Kidney (tissue), 14 donors: ENCODE results near the gene MAG. TPM values are rescaled to one million over a fixed set of nuclear protein-coding genes. Genes with fewer than 3 reads are reported as not detected.

Experiments
- DNase-seq, 5 donors: peaks; one replicate each; pipeline ENCODE4 v3.0.0-alpha.2; 2013 to 2020
- FAIRE-seq: peaks from 2 replicates; lab custom pipeline; 2012; peaks lifted over from hg19 to GRCh38; lab: Jason Lieb, UNC
- H3K27ac ChIP-seq, 2 donors: one replicate each; pipeline ENCODE4 v1.7.0; 2013; ENCODE audit warnings: low read depth in 2 of 2, low read length in 2 of 2, inconsistent platforms in 1 of 2
- H3K27me3 ChIP-seq: one replicate; pipeline ENCODE4 v1.7.1; 2013; ENCODE audit warnings: low read length, inconsistent platforms; ENCODE audit not compliant: control insufficient read depth, insufficient read depth
- H3K36me3 ChIP-seq, 3 donors: one replicate each; pipeline versions ENCODE4 v1.7.0 to v1.7.1; 2013; ENCODE audit warnings: low read length in 3 of 3, control low read depth in 1 of 3, inconsistent platforms in 1 of 3; ENCODE audit not compliant: insufficient read depth in 3 of 3, control insufficient read depth in 2 of 3
- H3K4me1 ChIP-seq, 3 donors: one replicate each; pipeline versions ENCODE4 v1.7.0 to v1.7.1; 2013; ENCODE audit warnings: low read length in 3 of 3, inconsistent platforms in 1 of 3, low read depth in 1 of 3; ENCODE audit not compliant: control insufficient read depth in 2 of 3, insufficient read depth in 2 of 3
- H3K4me3 ChIP-seq, 3 donors: one replicate each; pipeline versions ENCODE4 v1.7.0 to v1.8.1; 2013; ENCODE audit warnings: low read length in 3 of 3, control low read depth in 1 of 3, inconsistent platforms in 1 of 3
- H3K9ac ChIP-seq, 3 donors: one replicate each; pipeline versions ENCODE4 v1.7.0 to v1.7.1; 2013; ENCODE audit warnings: low read length in 3 of 3, control low read depth in 1 of 3, inconsistent platforms in 1 of 3
- H3K9me3 ChIP-seq, 3 donors: one replicate each; pipeline versions ENCODE4 v1.7.0 to v1.7.1; 2013; ENCODE audit warnings: low read length in 3 of 3, control low read depth in 1 of 3, inconsistent platforms in 1 of 3; ENCODE audit not compliant: control insufficient read depth in 2 of 3, insufficient read depth in 1 of 3
- CTCF ChIP-seq: IDR thresholded peaks from 3 replicates; pipeline ENCODE4 v1.5.1; 2012; ENCODE audit warnings: mild to moderate bottlenecking, moderate library complexity, borderline replicate concordance; ENCODE audit not compliant: insufficient read depth; ENCODE audit errors: extremely low read depth
- intact Hi-C: fragments of 100-400 bp; cut with DNase I; formaldehyde crosslinking; loops from one replicate; pipeline ENCODE4 v1.11.1; 2022
- polyA plus RNA-seq: library from polyadenylated mRNA; stranded (reverse); fragments of 350-450 nt; fragmentation: Illumina TruSeq; extraction: RNeasy Lipid Tissue Mini Kit (QIAGEN cat#74804); gene quantifications from one replicate; pipeline ENCODE4 v1.2.3, GENCODE V29; 2014; ENCODE audit warnings: low read depth, low replicate concordance; ENCODE audit not compliant: insufficient read depth
- total RNA-seq: library from RNA; stranded (reverse); fragmentation: NEBNext Ultra II Directional; extraction: Animal tissue kit (Norgen Biotek cat#: 25700); gene quantifications from one replicate; pipeline ENCODE4 v1.2.1, GENCODE V29; 2021
- donor health status: control.
- donor health status: control.
- donor health status: control.
- donor health status: control.
- donor health status: control.
- donor health status: DM: yes; HTN: yes; CAD: no.
- donor health status: Normal renal cell carcinoma (clear cell type).

The MAG gene
- total and polyA plus RNA-seq, 2 donors from 2014 or later = 0.41 to 1.1 TPM

- Histone ChIP-seq H3K9ac (no peak overlapping the region), H3K4me3 (no peak overlapping the region), H3K4me1 (peaks cover 0 to 6% (median 5%) of the 10 kb centered on the region in 3 donors), H3K36me3 (no peaks in the 10 kb centered on the region), H3K27ac (no peak overlapping the region), H3K9me3 (no peaks in the 10 kb centered on the region), H3K27me3 (no peaks in the 10 kb centered on the region)
- TF ChIP-seq CTCF = no peak
- intact Hi-C loops = no loop called here
- no peak for FAIRE-seq
- peak in 1 of 5 donors; percentile 66 for DNase-seq
These were observed 16.9 kb downstream of the MAG start for GRCh38 chr19:35308910-35309309.

DNA sequence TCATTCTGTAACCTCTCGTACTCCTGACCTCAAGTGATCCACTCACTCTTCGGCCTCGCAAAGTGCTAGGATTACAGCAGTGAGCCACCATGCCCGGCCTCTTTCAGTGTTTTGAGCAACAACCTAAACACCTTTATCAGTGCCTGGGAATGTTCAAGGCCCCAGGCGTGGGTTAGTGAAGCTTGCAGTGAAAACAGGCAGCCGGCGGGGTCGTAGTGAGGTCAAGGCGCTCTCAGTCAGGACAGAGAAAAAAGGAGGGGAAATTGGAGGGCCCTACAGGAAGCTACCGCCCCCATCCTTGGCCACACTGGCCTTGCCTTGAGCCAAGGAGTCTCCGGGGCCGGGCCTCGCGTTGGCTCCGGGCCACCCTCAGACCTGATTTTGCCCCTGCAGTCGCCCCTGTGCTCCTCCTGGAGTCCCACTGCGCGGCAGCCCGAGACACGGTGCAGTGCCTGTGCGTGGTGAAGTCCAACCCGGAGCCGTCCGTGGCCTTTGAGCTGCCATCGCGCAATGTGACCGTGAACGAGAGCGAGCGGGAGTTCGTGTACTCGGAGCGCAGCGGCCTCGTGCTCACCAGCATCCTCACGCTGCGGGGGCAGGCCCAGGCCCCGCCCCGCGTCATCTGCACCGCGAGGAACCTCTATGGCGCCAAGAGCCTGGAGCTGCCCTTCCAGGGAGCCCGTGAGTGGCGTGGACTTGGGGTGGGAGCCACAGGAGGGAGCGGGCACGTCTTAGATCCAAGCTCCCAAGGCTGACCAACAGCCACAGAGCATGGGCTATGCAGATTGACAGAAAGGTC lies 17.7 kb downstream of the MAG start:
- Histone ChIP-seq H3K9ac (peak overlapping the region in 1 of 3 donors; percentile 9), H3K4me1 (peaks cover 0 to 6% (median 5%) of the 10 kb centered on the region in 3 donors), H3K36me3 (no peaks in the 10 kb centered on the region), H3K27me3 (no peaks in the 10 kb centered on the region), H3K9me3 (no peaks in the 10 kb centered on the region), H3K4me3 (peak overlapping the region in 1 of 3 donors; percentile 22), H3K27ac (no peak overlapping the region)
- TF ChIP-seq CTCF = no peak
- intact Hi-C loops = no loop called here
- FAIRE-seq (no peak), DNase-seq (peak; percentile 85 to 95 (median 91))

DNA sequence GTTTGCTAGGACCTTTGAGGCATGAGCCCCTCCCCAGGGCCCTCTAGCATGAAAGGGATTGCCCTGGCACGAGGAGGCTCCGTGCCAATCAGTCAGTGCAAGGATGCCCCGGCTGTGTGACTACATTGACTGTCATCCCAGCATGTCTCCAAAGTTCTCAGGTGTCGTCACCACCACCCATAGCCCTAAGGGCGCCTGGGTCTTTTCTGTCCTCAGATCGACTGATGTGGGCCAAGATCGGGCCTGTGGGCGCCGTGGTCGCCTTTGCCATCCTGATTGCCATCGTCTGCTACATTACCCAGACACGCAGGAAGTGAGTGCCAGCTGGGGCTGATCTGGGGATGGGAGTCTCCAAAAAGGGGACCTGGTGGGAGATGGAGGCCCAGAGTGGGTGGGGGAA lies 18.4 kb downstream of the MAG start:
- FAIRE-seq = no peak
- intact Hi-C loops = no loop called here

More for the DNA sequence above, 18.4 kb downstream of the MAG start:
- Histone ChIP-seq H3K27me3 (no peaks in the 10 kb centered on the region), H3K9me3 (no peaks in the 10 kb centered on the region), H3K4me3 (peak overlapping the region in 1 of 3 donors; percentile 22), H3K27ac (no peak overlapping the region), H3K36me3 (no peaks in the 10 kb centered on the region), H3K9ac (peak overlapping the region in 1 of 3 donors; percentile 9), H3K4me1 (peaks cover 0 to 6% (median 5%) of the 10 kb centered on the region in 3 donors)
- DNase-seq = no peak
- TF ChIP-seq CTCF = no peak
